Fibroblast of lung (primary cell): ENCODE data around the gene ADGRV1. TPM values are rescaled to one million over a fixed set of nuclear protein-coding genes. Genes with fewer than 3 reads are reported as not detected.

ENCODE experiments used
- DNase-seq, 2 donors: peaks; one replicate each; pipeline versions ENCODE4 v3.0.0 to v3.0.0-alpha.2; 2010; ENCODE audit warnings: low read depth in 2 of 2
- H2AFZ ChIP-seq: 2 replicates; pipeline ENCODE4 v1.5.1; 2012; ENCODE audit warnings: low read length, control low read depth, inconsistent platforms
- H3K27ac ChIP-seq: 2 replicates; pipeline ENCODE4 v1.5.1; 2011; ENCODE audit warnings: low read length, control low read depth; ENCODE audit not compliant: insufficient read depth
- H3K27me3 ChIP-seq: 2 replicates; pipeline ENCODE4 v1.5.1; 2011; ENCODE audit warnings: mild to moderate bottlenecking, low read length; ENCODE audit not compliant: control insufficient read depth, insufficient read depth
- H3K36me3 ChIP-seq: 2 replicates; pipeline ENCODE4 v1.5.1; 2011; ENCODE audit warnings: low read length; ENCODE audit not compliant: control insufficient read depth, insufficient read depth
- H3K4me1 ChIP-seq: 2 replicates; pipeline ENCODE4 v1.5.1; 2011; ENCODE audit warnings: low read length; ENCODE audit not compliant: control insufficient read depth, insufficient read depth; ENCODE audit errors: extremely low read depth
- H3K4me2 ChIP-seq: 2 replicates; pipeline ENCODE4 v1.5.1; 2011; ENCODE audit warnings: low read length, control low read depth; ENCODE audit not compliant: insufficient read depth; ENCODE audit errors: extremely low read depth
- H3K4me3 ChIP-seq, 4 experiments: fragments of 200-600 bp in 1 of 4; sonication (generic) in 1 of 4; replicated peaks in 1 of 4; 2 replicates each; pipeline ENCODE4 v1.5.1; 2011 to 2016; ENCODE audit warnings: low read length in 4 of 4, low read depth in 3 of 4, mild to moderate bottlenecking in 3 of 4, control low read depth in 2 of 4, inconsistent platforms in 1 of 4, mixed read lengths in 1 of 4; ENCODE audit not compliant: insufficient read depth in 1 of 4; ENCODE audit errors: control extremely low read depth in 1 of 4
- H3K79me2 ChIP-seq: 2 replicates; pipeline ENCODE4 v1.5.1; 2012; ENCODE audit warnings: mild to moderate bottlenecking, low read length, inconsistent platforms; ENCODE audit not compliant: control insufficient read depth, insufficient read depth
- H3K9ac ChIP-seq: 2 replicates; pipeline ENCODE4 v1.5.1; 2011; ENCODE audit warnings: mild to moderate bottlenecking, low read length, control low read depth; ENCODE audit not compliant: insufficient read depth
- H3K9me3 ChIP-seq: 2 replicates; pipeline ENCODE4 v1.5.1; 2012; ENCODE audit warnings: low read depth, low read length; ENCODE audit not compliant: control insufficient read depth, insufficient read depth
- H4K20me1 ChIP-seq: 2 replicates; pipeline ENCODE4 v1.5.1; 2011; ENCODE audit warnings: low read length; ENCODE audit not compliant: control insufficient read depth, insufficient read depth; ENCODE audit errors: extremely low read depth
- CTCF ChIP-seq, 2 donors: IDR thresholded peaks in 1 of 2; conservative IDR thresholded peaks in 1 of 2; 1 replicate in 1 of 2; 2 replicates in 1 of 2; pipeline ENCODE4 v1.5.1; 2011 to 2012; ENCODE audit warnings: low read length in 2 of 2, control low read depth in 1 of 2, inconsistent platforms in 1 of 2, low read depth in 1 of 2, mild to moderate bottlenecking in 1 of 2
- EZH2 ChIP-seq: IDR thresholded peaks from 2 replicates; pipeline ENCODE4 v1.5.1; 2012; ENCODE audit warnings: low read length, control low read depth, mild to moderate bottlenecking; ENCODE audit errors: missing control alignments
- polyA plus RNA-seq, 2 donors: library from polyadenylated mRNA; depleted of rRNA in 1 of 2; stranded (reverse) in 1 of 2; unstranded in 1 of 2; fragments of >200 nt; gene quantifications; 2 replicates each; pipeline ENCODE4 v1.2.1, GENCODE V29; 2011 to 2012; ENCODE audit warnings: missing spikeins in 1 of 2
- total RNA-seq: library from RNA; depleted of rRNA; stranded (reverse); fragments of >200 nt; gene quantifications from 2 replicates; pipeline ENCODE4 v1.2.1, GENCODE V29; 2014

The ADGRV1 gene
- total and polyA plus RNA-seq, 2 donors (not counting 1 experiment from before 2014, with no cell fraction given) = 0.15 to 0.17 TPM

GRCh38 chr5:91142386-91142785, 583.8 kb downstream of the ADGRV1 start:
- H3K79me2 ChIP-seq = no peaks in the 10 kb centered on the region
- H4K20me1 ChIP-seq = no peaks in the 10 kb centered on the region
- H3K36me3 ChIP-seq = no peaks in the 10 kb centered on the region
- no peak for TF ChIP-seq CTCF (conservative IDR thresholded peaks at IDR 0.05 in 1 of 2, IDR thresholded peaks at IDR 0.05 in 1 of 2; ENCODE audit: low read depth in 1 of 2, low read length in 2 of 2)
- TF ChIP-seq EZH2 = no peak
- H2AFZ ChIP-seq = no peak overlapping the region
- no peaks in the 10 kb centered on the region for H3K27me3 ChIP-seq
- H3K27ac ChIP-seq = no peak overlapping the region
- no peaks in the 10 kb centered on the region for H3K9me3 ChIP-seq
- H3K4me2 ChIP-seq = no peak overlapping the region
- no peak overlapping the region for H3K9ac ChIP-seq
- no peak overlapping the region for H3K4me3 ChIP-seq
- no peaks in the 10 kb centered on the region for H3K4me1 ChIP-seq
- DNase-seq = no peak

- Histone ChIP-seq H3K4me1 (no peaks in the 10 kb centered on the region), H2AFZ (no peak overlapping the region), H3K4me3 (no peak overlapping the region), H4K20me1 (no peaks in the 10 kb centered on the region), H3K4me2 (no peak overlapping the region), H3K9me3 (no peaks in the 10 kb centered on the region), H3K36me3 (no peaks in the 10 kb centered on the region), H3K9ac (no peak overlapping the region), H3K79me2 (no peaks in the 10 kb centered on the region), H3K27me3 (no peaks in the 10 kb centered on the region), H3K27ac (no peak overlapping the region)
- no peak for DNase-seq
- TF ChIP-seq CTCF (conservative IDR thresholded peaks at IDR 0.05 in 1 of 2, IDR thresholded peaks at IDR 0.05 in 1 of 2; ENCODE audit: low read depth in 1 of 2, low read length in 2 of 2) (no peak), EZH2 (no peak)
These were observed 584.2 kb downstream of the ADGRV1 start for GRCh38 chr5:91142819-91143218.

DNA sequence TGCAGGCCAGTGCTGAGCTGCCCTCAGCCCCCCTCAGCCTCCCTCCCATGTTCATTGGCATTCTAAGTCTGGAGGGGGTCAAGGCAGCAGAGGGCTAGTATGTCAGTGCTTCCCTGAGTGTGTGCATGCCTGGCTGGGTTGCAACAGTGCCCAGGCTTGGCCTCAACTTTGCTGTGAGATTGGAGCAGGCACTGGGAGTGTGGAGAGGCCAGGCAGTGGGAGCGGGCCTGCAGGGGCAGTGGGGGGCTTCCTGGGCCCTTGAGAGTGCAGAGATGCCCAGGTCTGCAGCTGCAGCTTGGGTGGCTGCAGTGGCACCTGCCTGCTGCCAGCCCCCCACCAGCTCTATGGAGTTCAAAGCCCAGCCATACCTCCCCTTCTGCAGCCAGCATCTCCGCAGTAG, 585.2 kb downstream of the ADGRV1 start:
- no peaks in the 10 kb centered on the region for H4K20me1 ChIP-seq
- no peak overlapping the region for H3K9ac ChIP-seq
- H3K79me2 ChIP-seq = no peaks in the 10 kb centered on the region
- H3K4me1 ChIP-seq = no peaks in the 10 kb centered on the region
- H3K4me2 ChIP-seq = no peak overlapping the region
- no peak overlapping the region for H3K4me3 ChIP-seq
- DNase-seq = no peak
- no peak overlapping the region for H2AFZ ChIP-seq
- TF ChIP-seq EZH2 (no peak), CTCF (conservative IDR thresholded peaks at IDR 0.05 in 1 of 2, IDR thresholded peaks at IDR 0.05 in 1 of 2; ENCODE audit: low read depth in 1 of 2, low read length in 2 of 2) (no peak)
- no peak overlapping the region for H3K27ac ChIP-seq
- no peaks in the 10 kb centered on the region for H3K9me3 ChIP-seq
- H3K36me3 ChIP-seq = no peaks in the 10 kb centered on the region
- H3K27me3 ChIP-seq = no peaks in the 10 kb centered on the region
